B cell (primary cell): ENCODE data around the gene SEC24C. TPM values are rescaled to one million over a fixed set of nuclear protein-coding genes. Genes with fewer than 3 reads are reported as not detected.

Source experiments
- ATAC-seq: fragments of 200-7000 bp; cut with Tn5 transposase; one replicate; pipeline ENCODE4 v1.10.0; 2021; ENCODE audit warnings: low read depth, mild to moderate bottlenecking, moderate number of reproducible peaks, moderate library complexity
- CTCF ChIA-PET: fragments of 350-600 bp; sonication (Branson Sonifier 250); formaldehyde crosslinking; loops from one replicate; lab custom pipeline; 2021; ENCODE audit warnings: antibody characterized with exemption, inconsistent platforms; lab: Charles Lee
- POLR2A ChIA-PET: fragments of 350-600 bp; sonication (Branson Sonifier 250); formaldehyde crosslinking; loops from one replicate; lab custom pipeline; 2021; ENCODE audit warnings: antibody characterized with exemption; lab: Charles Lee
- DNase-seq: peaks from one replicate; pipeline ENCODE4 v3.0.0; 2013
- H2AFZ ChIP-seq: 2 replicates; pipeline ENCODE4 v1.6.1; 2012; ENCODE audit warnings: mild to moderate bottlenecking, low read depth, low read length; ENCODE audit not compliant: insufficient read depth, poor library complexity, severe bottlenecking
- H3K27ac ChIP-seq, 2 donors: 1 replicate in 1 of 2; 2 replicates in 1 of 2; pipeline ENCODE4 v1.5.1; 2012 to 2013; ENCODE audit warnings: low read length in 2 of 2, mild to moderate bottlenecking in 2 of 2, moderate library complexity in 1 of 2
- H3K27me3 ChIP-seq, 4 experiments: fragments of 200-600 bp in 1 of 4; sonication (generic) in 1 of 4; replicated peaks in 1 of 4; 1 replicate in 2 of 4; 2 replicates in 2 of 4; pipeline versions ENCODE4 v1.6.1 to v1.7.0; 2013 to 2016; ENCODE audit warnings: low read length in 3 of 4, mild to moderate bottlenecking in 2 of 4, mixed read lengths in 1 of 4, moderate library complexity in 1 of 4; ENCODE audit not compliant: insufficient read depth in 4 of 4, control insufficient read depth in 3 of 4; ENCODE audit errors: control extremely low read depth in 1 of 4
- H3K36me3 ChIP-seq, 2 experiments: replicated peaks in 1 of 2; 1 replicate in 1 of 2; 2 replicates in 1 of 2; pipeline versions ENCODE4 v1.6.1 to v1.7.1; 2013; ENCODE audit warnings: low read length in 1 of 2; ENCODE audit not compliant: insufficient read depth in 2 of 2, control insufficient read depth in 1 of 2; ENCODE audit errors: control extremely low read depth in 1 of 2, extremely low read depth in 1 of 2
- H3K4me1 ChIP-seq, 2 donors: fragments of 200-600 bp in 1 of 2; sonication (generic) in 1 of 2; 1 replicate in 1 of 2; 2 replicates in 1 of 2; pipeline versions ENCODE4 v1.5.1 to v1.6.1; 2013 to 2017; ENCODE audit warnings: low read length in 2 of 2; ENCODE audit not compliant: control insufficient read depth in 2 of 2, insufficient read depth in 2 of 2
- H3K4me2 ChIP-seq: replicated peaks from 2 replicates; pipeline ENCODE3; 2012; ENCODE audit warnings: mild to moderate bottlenecking, low read depth, low read length; ENCODE audit not compliant: poor library complexity, severe bottlenecking
- H3K4me3 ChIP-seq, 5 experiments: fragments of 200-600 bp in 1 of 5; sonication (generic) in 1 of 5; 1 replicate in 3 of 5; 2 replicates in 2 of 5; pipeline versions ENCODE4 v1.5.1 to v1.7.0; 2011 to 2016; ENCODE audit warnings: low read length in 4 of 5, mild to moderate bottlenecking in 4 of 5, low read depth in 2 of 5, control low read depth in 1 of 5, moderate library complexity in 1 of 5; ENCODE audit not compliant: insufficient read depth in 1 of 5; ENCODE audit errors: control extremely low read depth in 1 of 5, extremely low read depth in 1 of 5
- H3K79me2 ChIP-seq: fragments of 200-600 bp; sonication (generic); one replicate; pipeline ENCODE4 v1.6.0; 2016; ENCODE audit warnings: low read length; ENCODE audit not compliant: control insufficient read depth, insufficient read depth
- H3K9ac ChIP-seq: fragments of 200-600 bp; sonication (generic); 2 replicates; pipeline ENCODE4 v1.6.1; 2017; ENCODE audit warnings: mild to moderate bottlenecking, low read length, moderate library complexity
- H3K9me3 ChIP-seq, 3 donors: one replicate each; pipeline versions ENCODE4 v1.6.1 to v1.7.1; 2013; ENCODE audit warnings: low read length in 2 of 3; ENCODE audit not compliant: control insufficient read depth in 2 of 3, insufficient read depth in 1 of 3; ENCODE audit errors: control extremely low read depth in 1 of 3
- H4K20me1 ChIP-seq: 2 replicates; pipeline ENCODE4 v1.6.0; 2012; ENCODE audit warnings: mild to moderate bottlenecking, low read length; ENCODE audit not compliant: insufficient read depth, control insufficient read depth, poor library complexity, severe bottlenecking
- H3K27ac Mint-ChIP-seq: one replicate; pipeline ENCODE4 v1.8.0; 2021; ENCODE audit warnings: mixed read lengths
- H3K27me3 Mint-ChIP-seq: one replicate; pipeline ENCODE4 v1.8.0; 2021; ENCODE audit warnings: mixed read lengths
- H3K4me1 Mint-ChIP-seq: one replicate; pipeline ENCODE4 v1.8.0; 2021; ENCODE audit warnings: mixed read lengths
- H3K4me3 Mint-ChIP-seq: one replicate; pipeline ENCODE4 v1.8.0; 2021; ENCODE audit warnings: mixed read lengths
- H3K9me3 Mint-ChIP-seq: one replicate; pipeline ENCODE4 v1.8.0; 2022; ENCODE audit warnings: mixed read lengths; ENCODE audit not compliant: insufficient read depth
- CTCF ChIP-seq: fragments of 200-600 bp; IDR thresholded peaks from one replicate; pipeline ENCODE4 v1.8.0; 2022; ENCODE audit warnings: antibody characterized with exemption, mild to moderate bottlenecking
- EZH2 ChIP-seq: IDR thresholded peaks from 2 replicates; pipeline ENCODE4 v1.6.1; 2012; ENCODE audit warnings: borderline replicate concordance, low read depth, mild to moderate bottlenecking, moderate library complexity, low read length; ENCODE audit not compliant: insufficient read depth, poor library complexity, severe bottlenecking
- WGBS: methylation state at CpG from one replicate; pipeline ENCODE4 v1.1.5; 2013; ENCODE audit warnings: missing lambda C conversion rate; ENCODE audit not compliant: insufficient coverage; 5-methylcytosine and 5-hydroxymethylcytosine counted together
- intact Hi-C: fragments of 100-400 bp; cut with micrococcal nuclease; formaldehyde crosslinking; loops from one replicate; pipeline ENCODE4 v1.10.0; 2022
- polyA plus RNA-seq: library from polyadenylated mRNA; depleted of rRNA; stranded (reverse); fragments of >200 nt; gene quantifications from 2 replicates; pipeline ENCODE4 v1.2.3, GENCODE V29; 2012
- total RNA-seq, 2 donors: library from RNA; stranded (reverse); fragments of 120-200 nt in 1 of 2; gene quantifications; 1 replicate in 1 of 2; 2 replicates in 1 of 2; pipeline versions ENCODE4 v1.2.3 to v1.2.4, GENCODE V29; 2013 to 2022

Gene SEC24C
- total and polyA plus RNA-seq, 2 donors (not counting 1 experiment from before 2014, with no cell fraction given): 60.2 to 78.7 TPM

- H3K9ac ChIP-seq: no peak overlapping the region
- H3K4me2 ChIP-seq: no peak overlapping the region
- 98% methylated on average over 9 of the region's 13 CpGs for WGBS
- peaks cover 4 to 18% of the 10 kb centered on the region in 2 donors for H3K4me1 ChIP-seq
- H3K9me3 ChIP-seq: no peaks in the 10 kb centered on the region
- H3K9me3 Mint-ChIP-seq: no peaks in the 10 kb centered on the region
- ChIA-PET POLR2A (interaction anchor here (0.6 to 0.7 kb wide), 2 partner anchors 103 to 1373 kb away, joined by 5 read pairs; no protein-coding TSS in a partner anchor), CTCF (no interaction called here)
- no peak overlapping the region for H3K27ac Mint-ChIP-seq
- TF ChIP-seq EZH2 (no peak), CTCF (no peak)
- no peak overlapping the region for H3K4me3 ChIP-seq
- H3K36me3 ChIP-seq: peaks cover 0 to 27% of the 10 kb centered on the region in 2 experiments
- DNase-seq (no peak), ATAC-seq (no peak)
- no peaks in the 10 kb centered on the region for H3K27me3 ChIP-seq
- H4K20me1 ChIP-seq: peaks cover 4% of the 10 kb centered on the region
- no peak overlapping the region for H3K27ac ChIP-seq
- H3K4me1 Mint-ChIP-seq: peaks cover 11% of the 10 kb centered on the region
- no peak overlapping the region for H3K4me3 Mint-ChIP-seq
- no peaks in the 10 kb centered on the region for H3K27me3 Mint-ChIP-seq
- no peak overlapping the region for H2AFZ ChIP-seq
- peaks cover 13% of the 10 kb centered on the region for H3K79me2 ChIP-seq
- intact Hi-C loops: loop anchor here (5.0 kb wide), 1 partner anchor 33 kb away; no protein-coding TSS in a partner anchor
Observed at GRCh38 chr10:73814276-73814895, 70.2 kb downstream of the SEC24C start.
